GM18499 (cell line): ENCODE measurements around the gene PSKH1.
A peak's percentile ranks its signal among the peaks of the same experiment; 100 is the strongest.
"Not testable (repeated sequence)": the region's sequence is repeated elsewhere in the genome, so short reads cannot be mapped to it uniquely, and the experiment has no call there.

Source experiments
- ATAC-seq: cut with Tn5 transposase; IDR thresholded peaks from one replicate; pipeline ENCODE4 v1.9.1; 2021; ENCODE audit warnings: moderate number of reproducible peaks; ENCODE audit not compliant: insufficient read depth, unreplicated experiment

Gene PSKH1

DNA sequence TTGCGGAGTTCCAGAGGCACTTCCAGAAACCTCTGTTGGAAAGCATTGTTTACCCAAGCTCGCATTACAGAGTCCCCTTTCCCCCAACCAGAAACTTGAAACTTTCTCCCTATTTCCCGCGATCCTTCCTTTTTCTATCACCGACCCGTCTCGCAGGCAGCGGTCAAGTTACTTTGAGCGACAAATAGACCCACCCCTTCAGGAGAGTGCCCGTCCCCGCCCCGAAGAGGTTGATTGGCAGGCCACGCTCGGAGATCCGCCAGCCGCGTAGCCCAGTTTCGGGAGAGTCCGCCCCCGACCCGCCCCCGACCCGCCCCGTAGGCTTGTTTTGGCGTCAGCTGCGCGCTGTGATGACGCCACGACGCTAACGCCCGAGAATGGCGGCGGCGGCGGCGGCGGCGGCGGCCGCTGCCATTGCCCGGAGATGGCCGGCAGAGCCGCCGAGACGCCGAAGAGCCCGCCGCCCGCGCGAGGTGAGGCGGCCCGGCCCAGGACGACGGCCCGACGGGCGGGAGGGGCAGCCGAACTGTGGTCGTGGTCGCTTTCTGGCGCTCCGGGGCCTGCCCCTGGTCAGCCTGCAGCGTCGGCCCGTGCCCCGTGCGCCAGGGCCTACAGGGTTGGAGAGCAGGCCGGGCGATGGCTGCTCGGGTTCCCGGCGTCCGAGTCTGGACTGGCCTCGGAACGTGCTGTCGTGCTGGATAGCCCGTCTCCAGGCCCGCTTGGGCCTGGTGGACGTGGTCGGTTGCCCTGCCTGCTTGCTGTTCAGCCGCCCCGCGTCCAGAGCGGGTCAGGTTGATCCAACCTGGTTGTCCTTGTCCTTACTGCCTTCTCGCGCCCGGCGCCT lies at the start of gene PSKH1:
Gene PSKH1 (plus strand): TSS at position 356 of the 844 bp plus-strand sequence. CDS start 15,496 bp downstream, outside the sequence.
- ATAC-seq: no peak

- no peak for ATAC-seq
These were observed 49.7 kb upstream of the PSKH1 start for GRCh38 chr16:67843343-67843765.

GRCh38 chr16:67844497-67844896 lies 48.6 kb upstream of the PSKH1 start:
- ATAC-seq: no peak

DNA sequence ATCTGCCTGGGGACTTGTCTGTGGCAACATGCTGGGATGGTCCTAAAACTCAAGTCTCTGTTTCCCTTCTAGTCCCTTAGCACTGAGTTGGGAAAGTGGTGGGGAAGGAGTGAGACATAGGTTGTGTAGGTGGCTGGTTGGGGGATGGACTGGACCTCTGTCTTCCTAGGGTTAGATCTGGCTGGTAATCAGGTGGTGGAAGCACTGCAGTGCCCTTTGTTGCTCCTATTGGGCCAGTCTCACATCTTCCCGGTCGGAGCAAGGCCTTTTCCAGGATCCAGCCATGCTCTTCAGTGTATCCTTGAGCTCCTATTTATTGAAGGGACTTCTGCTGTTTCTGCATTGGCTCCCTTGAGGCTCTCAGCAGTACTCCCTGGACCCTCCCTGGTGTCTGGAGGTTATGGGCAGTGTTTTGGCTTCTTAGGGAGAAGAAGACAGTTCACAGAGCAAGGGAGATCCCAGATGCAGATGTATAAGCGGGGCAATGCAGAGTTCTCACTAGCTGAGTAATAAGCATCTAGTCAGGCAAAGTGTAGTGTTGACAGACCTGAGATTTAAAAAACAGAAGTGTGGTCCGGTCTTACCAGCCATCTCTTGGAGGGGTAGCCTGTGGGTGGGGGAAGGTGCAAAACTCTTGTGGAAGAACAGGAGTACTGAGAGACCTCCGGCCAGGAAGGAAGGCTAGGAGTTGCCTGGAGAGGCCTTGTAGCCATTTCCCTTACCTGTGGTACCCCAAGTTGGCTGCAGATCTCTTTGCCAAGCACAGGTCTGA lies 47.6 kb upstream of the PSKH1 start:
- no peak for ATAC-seq

DNA sequence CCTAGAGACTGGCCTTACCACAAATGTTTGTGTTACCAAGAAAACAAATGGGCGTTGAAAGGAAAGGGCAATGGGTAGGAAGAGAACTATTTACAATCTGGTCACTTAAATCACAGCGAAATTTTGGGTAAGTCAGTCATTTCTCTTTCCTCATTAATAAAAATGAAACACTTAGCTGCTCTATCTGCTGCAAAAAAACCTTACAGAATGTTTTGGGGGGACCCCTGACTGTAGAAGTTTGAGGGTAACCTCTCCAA lies 47.1 kb upstream of the PSKH1 start:
- no peak for ATAC-seq

- peak; percentile 44 for ATAC-seq
These were observed 46.6 kb upstream of the PSKH1 start, which contains the start of gene NUTF2 for GRCh38 chr16:67846320-67847063. Gene NUTF2 (plus strand): TSS chr16:67846933. CDS start chr16:67865131, 18,198 bp downstream.

- ATAC-seq: peak; percentile 16
These were observed 45.8 kb upstream of the PSKH1 start, which contains the start of gene CENPT for GRCh38 chr16:67847064-67847861. Gene CENPT (minus strand): TSS chr16:67847693. CDS start chr16:67833859, 13,834 bp downstream.

GRCh38 chr16:67848118-67848517 lies 44.9 kb upstream of the PSKH1 start:
- ATAC-seq: no peak

DNA sequence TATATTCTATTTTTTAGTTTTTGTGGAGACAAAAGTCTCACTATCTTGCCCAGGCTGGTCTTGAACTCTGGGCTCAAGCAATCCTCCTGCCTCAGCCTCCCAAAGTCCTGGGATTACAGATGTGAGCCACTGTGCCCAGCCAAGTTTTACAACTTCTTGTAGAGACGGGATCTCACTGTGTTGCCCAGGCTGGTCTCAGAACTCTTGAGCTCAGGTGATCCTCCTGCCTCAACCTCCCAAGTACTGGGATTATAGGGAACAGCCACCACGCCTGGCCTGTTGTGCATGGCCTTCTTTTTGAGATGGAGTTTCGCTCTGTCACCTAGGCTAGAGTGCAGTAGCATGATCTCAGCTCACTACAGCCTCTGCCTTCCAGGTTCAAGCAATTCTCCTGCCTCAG lies 39.4 kb upstream of the PSKH1 start:
- no peak for ATAC-seq

GRCh38 chr16:67855789-67856188 lies 37.3 kb upstream of the PSKH1 start:
- no peak for ATAC-seq

- no peak for ATAC-seq
These were observed 36.0 kb upstream of the PSKH1 start for GRCh38 chr16:67856927-67857546.

DNA sequence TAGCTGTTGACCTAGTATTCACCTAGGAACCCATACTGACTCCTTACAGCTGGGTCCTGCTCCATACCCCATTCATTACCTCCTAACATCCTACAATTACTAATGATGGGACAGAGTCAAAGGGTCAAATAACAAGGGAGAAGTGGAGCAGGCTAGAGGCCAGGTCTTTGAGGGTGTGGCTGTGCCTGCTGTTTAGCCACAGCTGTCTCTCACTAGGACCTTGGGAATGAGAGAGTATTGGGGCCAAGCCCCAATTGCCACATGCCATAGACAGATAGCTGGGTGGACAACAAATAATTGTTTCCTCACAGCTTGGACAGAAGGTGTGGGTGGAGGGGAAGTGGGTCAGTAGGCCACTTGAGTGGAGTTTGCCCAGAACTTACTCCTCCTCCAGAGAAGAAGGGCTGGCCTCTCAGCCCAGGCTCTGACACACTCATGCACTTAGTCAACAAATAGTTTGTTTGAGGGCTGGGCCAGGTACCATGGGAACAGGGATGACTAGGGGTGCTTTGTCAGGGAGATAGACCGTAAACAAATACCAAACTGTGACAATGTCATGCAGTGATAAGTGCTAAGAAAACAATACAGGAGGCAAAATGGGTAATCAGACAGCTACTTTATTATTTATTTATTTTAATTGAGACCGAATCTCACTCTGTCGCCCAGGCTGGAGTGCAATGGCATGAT lies 35.4 kb upstream of the PSKH1 start:
- ATAC-seq: no peak

GRCh38 chr16:67858500-67858899 lies 34.6 kb upstream of the PSKH1 start:
- no peak for ATAC-seq

DNA sequence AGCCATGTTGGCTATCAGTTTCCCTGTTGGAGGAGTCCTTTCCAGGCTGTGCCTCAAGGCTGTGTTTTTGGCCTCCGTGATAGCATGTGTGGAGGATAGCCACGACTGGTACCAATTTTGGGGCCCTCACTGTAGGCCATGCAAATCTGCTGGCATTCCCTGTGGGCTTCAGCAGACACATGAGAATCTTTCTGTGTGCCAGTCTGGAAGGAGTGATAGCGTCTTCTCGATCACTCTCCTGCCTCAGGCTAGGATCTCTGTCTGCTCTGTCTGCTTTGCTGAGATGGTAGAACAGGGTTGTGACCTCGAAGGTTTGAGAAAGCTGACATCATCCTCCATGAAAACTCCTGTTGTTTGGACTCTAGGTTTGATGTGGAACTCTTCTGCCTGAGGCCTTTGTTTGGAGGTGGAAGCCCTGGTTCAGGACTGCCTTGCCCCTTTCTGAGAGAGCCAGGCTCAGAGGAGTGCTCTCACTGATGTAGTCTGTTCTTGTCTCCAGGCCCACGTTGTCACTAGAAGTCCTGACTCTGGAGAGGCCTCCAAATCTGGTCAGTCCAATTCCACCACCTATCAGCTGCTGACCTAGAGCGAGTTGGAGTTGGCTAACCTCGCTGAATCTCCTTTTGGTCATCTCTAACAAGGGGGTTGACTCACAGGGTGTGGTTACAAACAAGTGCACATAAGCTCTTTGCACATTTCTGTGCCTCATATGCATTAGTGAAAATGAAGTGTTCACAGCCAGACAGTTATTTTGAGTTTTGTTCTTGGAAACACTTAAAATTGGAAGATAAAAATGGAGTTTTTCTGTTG lies 32.3 kb upstream of the PSKH1 start:
- ATAC-seq: no peak

DNA sequence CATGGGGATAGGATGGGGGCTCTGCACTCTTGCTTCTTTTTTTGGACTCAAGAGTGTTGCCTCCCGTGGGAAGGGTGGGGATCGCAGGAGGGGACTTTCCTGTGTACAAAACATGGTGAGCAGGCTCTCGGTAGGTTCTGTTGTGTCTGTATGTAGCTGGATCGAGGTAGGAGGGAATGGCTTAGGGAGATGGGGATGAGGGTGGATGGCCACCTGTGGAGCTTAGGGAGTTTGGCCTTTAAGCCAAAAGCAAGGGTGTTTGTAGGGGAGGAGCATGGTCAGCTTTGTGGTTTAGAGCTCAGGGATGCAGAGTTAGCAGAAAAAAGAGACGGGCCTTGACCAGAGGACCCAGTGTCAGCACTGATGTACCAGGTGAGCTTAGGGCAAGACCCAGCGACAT lies 31.2 kb upstream of the PSKH1 start:
- no peak for ATAC-seq

GRCh38 chr16:67862623-67863583 lies 30.2 kb upstream of the PSKH1 start:
- ATAC-seq: no peak

DNA sequence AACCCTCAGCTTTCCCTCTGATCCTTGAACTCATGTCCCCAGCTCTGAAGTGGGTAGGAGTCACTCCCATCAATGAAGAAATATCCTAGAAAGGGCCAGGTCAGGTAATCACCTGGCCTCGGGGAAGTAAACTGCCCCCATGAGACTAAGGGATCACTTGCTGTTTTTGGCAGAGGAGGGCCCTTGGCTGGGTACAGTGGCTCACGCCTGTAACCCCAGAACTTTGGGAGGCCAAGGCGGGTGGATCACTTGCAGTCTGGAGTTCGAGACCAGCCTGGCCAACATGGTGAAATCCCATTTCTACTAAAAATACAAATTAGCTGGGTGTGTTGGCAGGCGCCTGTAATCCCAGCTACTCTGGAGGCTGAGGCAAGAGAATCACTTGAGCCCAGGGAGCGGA lies 29.0 kb upstream of the PSKH1 start:
- ATAC-seq: not testable (repeated sequence)
